K562 (cell line): ENCODE data around the gene ALDOC. TPM values are rescaled to one million over a fixed set of nuclear protein-coding genes. Genes with fewer than 3 reads are reported as not detected.

ENCODE experiments used
- ASH1L ChIP-seq: fragments of 450-650 bp; IDR thresholded peaks from 2 replicates; pipeline ENCODE4 v1.6.1; 2018; ENCODE audit warnings: borderline replicate concordance, mild to moderate bottlenecking, low read depth; ENCODE audit not compliant: partially characterized antibody
- ATF7 ChIP-seq: fragments of 450-650 bp; IDR thresholded peaks from 2 replicates; pipeline ENCODE4 v1.7.1; 2014; ENCODE audit warnings: mild to moderate bottlenecking, moderate library complexity
- BRCA1 ChIP-seq, 2 experiments: fragments of 450-650 bp in 1 of 2; sonication (generic) in 1 of 2; formaldehyde crosslinking in 1 of 2; IDR thresholded peaks; 2 replicates each; pipeline versions ENCODE4 v1.5.0 to v1.6.1; 2017 to 2020; ENCODE audit warnings: mild to moderate bottlenecking in 1 of 2, missing genetic modification reagents in 1 of 2
- EHMT2 ChIP-seq: fragments of 450-650 bp; IDR thresholded peaks from 2 replicates; pipeline ENCODE4 v1.6.1; 2018; ENCODE audit warnings: antibody characterized with exemption
- EP300 ChIP-seq: IDR thresholded peaks from 2 replicates; pipeline ENCODE4 v1.6.1; 2012; ENCODE audit warnings: low read length, improper control_type of control experiment
- GATAD2A ChIP-seq: fragments of 450-650 bp; IDR thresholded peaks from 2 replicates; pipeline ENCODE4 v1.6.1; 2017
- HDGF ChIP-seq: fragments of 450-650 bp; IDR thresholded peaks from 2 replicates; pipeline ENCODE4 v1.6.1; 2016
- ILF3 ChIP-seq: fragments of 450-650 bp; IDR thresholded peaks from 2 replicates; pipeline ENCODE4 v1.6.1; 2018; ENCODE audit warnings: antibody characterized with exemption, mild to moderate bottlenecking, moderate library complexity, borderline replicate concordance
- ILK ChIP-seq: fragments of 450-650 bp; IDR thresholded peaks from 2 replicates; pipeline ENCODE4 v1.6.1; 2016; ENCODE audit warnings: missing genetic modification characterization, low read depth, mild to moderate bottlenecking, missing compliant biosample characterization, moderate library complexity, borderline replicate concordance
- LARP7 ChIP-seq: fragments of 450-650 bp; IDR thresholded peaks from 2 replicates; pipeline ENCODE4 v1.6.1; 2016
- NCOA6 ChIP-seq: fragments of 450-650 bp; IDR thresholded peaks from 2 replicates; pipeline ENCODE4 v1.6.1; 2017; ENCODE audit warnings: mild to moderate bottlenecking
- NRF1 ChIP-seq, 2 experiments: fragments of 450-650 bp; IDR thresholded peaks in 1 of 2; conservative IDR thresholded peaks in 1 of 2; 2 replicates each; pipeline ENCODE4 v1.6.1; 2014; ENCODE audit warnings: mild to moderate bottlenecking in 2 of 2
- PHB ChIP-seq: fragments of 250-450 bp; sonication (Bioruptor Pico); IDR thresholded peaks from 2 replicates; pipeline ENCODE4 v1.5.0; 2021
- PHF8 ChIP-seq: fragments of 200-600 bp; sonication (generic); IDR thresholded peaks from 2 replicates; pipeline ENCODE4 v1.6.1; 2012; ENCODE audit warnings: mixed run types, mild to moderate bottlenecking, inconsistent platforms, low read length, moderate library complexity, borderline replicate concordance
- POLR3G ChIP-seq: IDR thresholded peaks from 2 replicates; pipeline ENCODE4 v1.6.1; 2011; ENCODE audit not compliant: insufficient read length, insufficient replicate concordance; ENCODE audit errors: extremely low read depth
- PTRF ChIP-seq: fragments of 450-650 bp; IDR thresholded peaks from 2 replicates; pipeline ENCODE4 v1.6.1; 2016; ENCODE audit warnings: mild to moderate bottlenecking, missing genetic modification characterization, missing compliant biosample characterization
- RBM22 ChIP-seq: fragments of 200-400 bp; formaldehyde crosslinking; IDR thresholded peaks from 2 replicates; pipeline ENCODE4 v1.6.1; 2018; ENCODE audit warnings: low read length, low read depth; ENCODE audit not compliant: poor library complexity, severe bottlenecking
- RBM25 ChIP-seq: fragments of 200-400 bp; formaldehyde crosslinking; IDR thresholded peaks from 2 replicates; pipeline ENCODE4 v1.6.1; 2018; ENCODE audit warnings: low read length, low read depth, moderate library complexity; ENCODE audit not compliant: severe bottlenecking
- SLC30A9 ChIP-seq: fragments of 250-450 bp; sonication (Bioruptor Pico); IDR thresholded peaks from 2 replicates; pipeline ENCODE4 v1.8.0; 2022; ENCODE audit warnings: mild to moderate bottlenecking, moderate library complexity
- SMAD2 ChIP-seq: fragments of 150-350 bp; IDR thresholded peaks from 2 replicates; pipeline ENCODE4 v1.6.1; 2014; ENCODE audit warnings: low read depth, mild to moderate bottlenecking, low read length
- STAT6 ChIP-seq: sonication (generic); formaldehyde crosslinking; IDR thresholded peaks from 2 replicates; pipeline ENCODE4 v1.8.1; 2023; ENCODE audit warnings: mild to moderate bottlenecking, missing genetic modification reagents
- ZKSCAN1 ChIP-seq: fragments of 150-350 bp; IDR thresholded peaks from 2 replicates; pipeline ENCODE4 v1.6.1; 2016; ENCODE audit warnings: low read depth, low read length
- ZNF174 ChIP-seq: fragments of 250-450 bp; sonication (Bioruptor Pico); IDR thresholded peaks from 2 replicates; pipeline ENCODE4 v1.4.0; 2020; ENCODE audit warnings: mild to moderate bottlenecking
- ZNF263 ChIP-seq: sonication (generic); formaldehyde crosslinking; IDR thresholded peaks from 2 replicates; pipeline ENCODE4 v1.8.0; 2022; ENCODE audit warnings: mild to moderate bottlenecking, missing genetic modification reagents, borderline replicate concordance
- ZNF408 ChIP-seq: fragments of 250-450 bp; sonication (Bioruptor Pico); IDR thresholded peaks from 2 replicates; pipeline ENCODE4 v1.4.0; 2020; ENCODE audit warnings: low read depth, mild to moderate bottlenecking, moderate library complexity
- polyA plus RNA-seq, 8 experiments: library from polyadenylated mRNA; depleted of rRNA in 4 of 8; stranded (reverse) in 5 of 8; unstranded in 3 of 8; fragments of >200 nt; fragmentation: Nextera tagmentation in 2 of 8; fragmentation: Illumina TruSeq in 1 of 8; extraction: Ambion mirVana in 2 of 8; extraction: Trizol in 1 of 8; gene quantifications; 2 replicates each; pipeline versions ENCODE4 v1.2.1 to v1.2.3, GENCODE V29; 2011 to 2014; ENCODE audit warnings: inconsistent platforms in 1 of 8, missing spikeins in 1 of 8
- total RNA-seq, 7 experiments: library from RNA; depleted of rRNA in 6 of 7; stranded (reverse); fragments of >200 nt in 6 of 7; fragmentation: Illumina TruSeq in 2 of 7; extraction: Trizol in 2 of 7; gene quantifications; 2 replicates each; pipeline versions ENCODE4 v1.2.1 to v1.2.3, GENCODE V29; 2011 to 2021; ENCODE audit warnings: low replicate concordance in 1 of 7
- TF ChIP-seq, protein P1 (sequence below): sonication (generic); IDR thresholded peaks from 2 replicates; pipeline ENCODE4 v1.6.1; 2016
- TF ChIP-seq, protein P2 (sequence below): IDR thresholded peaks from 2 replicates; pipeline ENCODE4 v1.6.1; 2011; ENCODE audit not compliant: insufficient read length; ENCODE audit errors: extremely low read depth

ALDOC gene
- total and polyA plus RNA-seq, 9 of the 15 experiments (the other 6 are each of a cell fraction or from before 2014, with no cell fraction given): 43.2 to 263 (median 99.2) TPM

DNA sequence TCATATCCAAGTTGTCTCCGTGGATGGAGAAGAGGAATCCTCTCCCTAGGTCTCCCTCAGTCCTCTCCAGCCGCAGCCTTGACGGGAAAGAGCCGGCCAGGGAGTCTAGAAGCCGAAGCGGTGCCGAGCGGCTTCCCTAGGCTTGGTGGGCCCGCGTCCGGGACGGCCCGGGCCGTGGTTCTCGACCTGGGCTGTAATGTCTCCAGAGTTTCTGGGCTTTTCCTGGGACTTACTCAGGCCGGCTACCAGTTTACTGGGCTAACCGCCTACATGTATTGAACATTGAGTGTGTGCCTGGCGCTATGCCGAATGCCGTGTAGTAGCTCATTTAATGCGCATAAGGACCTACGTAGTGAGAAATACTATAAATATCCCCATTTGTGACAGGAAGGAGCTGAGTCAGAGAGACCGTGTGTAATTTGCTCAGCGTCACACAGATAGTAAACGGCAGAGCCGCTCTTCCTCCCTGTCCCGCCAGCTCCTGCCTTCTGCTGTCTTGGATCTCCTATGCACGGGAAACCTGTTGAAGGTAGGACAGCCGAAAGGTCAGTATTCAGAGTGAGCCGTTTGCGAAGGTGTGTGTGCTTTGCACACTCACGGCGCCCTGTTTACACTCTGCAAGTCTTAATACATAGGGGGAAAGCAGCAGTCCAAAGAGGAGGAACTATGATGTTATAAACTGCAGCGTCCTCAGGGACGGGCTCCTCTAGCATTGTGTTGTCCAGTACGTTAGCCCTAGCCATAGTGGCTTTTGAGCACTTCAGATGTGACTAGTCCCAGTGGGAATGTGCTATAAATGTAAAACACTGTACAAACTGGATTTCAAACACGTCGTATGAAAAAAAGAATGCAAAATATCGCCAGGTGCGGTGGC lies 22.9 kb upstream of the ALDOC start (continued):
- TF ChIP-seq EHMT2 (no peak), SLC30A9 (CRISPR knock-in tag) (no peak), POLR3G (no peak), ATF7 (peak; percentile 28; the same call in 1 of the 2 replicates), ZNF408 (CRISPR knock-in tag) (no peak), SMAD2 (no peak), HDGF (0 out of 2 replicates have a peak, but pooled peaks have one; percentile 30), ZNF263 (CRISPR knock-in tag) (no peak; the same call in none of the 2 replicates), STAT6 (no peak; the same call in 1 of the 2 replicates), PHF8 (no peak), ZNF174 (no peak), ZKSCAN1 (no peak), NCOA6 (no peak), PHB (CRISPR knock-in tag) (no peak), ASH1L (no peak), NRF1 (conservative IDR thresholded peaks at IDR 0.05 in 1 of 2, IDR thresholded peaks at IDR 0.05 in 1 of 2) (no peak), RBM22 (no peak), RBM25 (peak; percentile 79), GATAD2A (no peak; the same call in 1 of the 2 replicates), ILK (no peak), PTRF (no peak), ILF3 (no peak), LARP7 (no peak), EP300 (no peak), BRCA1 (IDR thresholded peaks at IDR 0.05) (no peak), BRCA1 (CRISPR knock-in tag; IDR thresholded peaks at IDR 0.05) (no peak)
- TF ChIP-seq, protein P1, sequence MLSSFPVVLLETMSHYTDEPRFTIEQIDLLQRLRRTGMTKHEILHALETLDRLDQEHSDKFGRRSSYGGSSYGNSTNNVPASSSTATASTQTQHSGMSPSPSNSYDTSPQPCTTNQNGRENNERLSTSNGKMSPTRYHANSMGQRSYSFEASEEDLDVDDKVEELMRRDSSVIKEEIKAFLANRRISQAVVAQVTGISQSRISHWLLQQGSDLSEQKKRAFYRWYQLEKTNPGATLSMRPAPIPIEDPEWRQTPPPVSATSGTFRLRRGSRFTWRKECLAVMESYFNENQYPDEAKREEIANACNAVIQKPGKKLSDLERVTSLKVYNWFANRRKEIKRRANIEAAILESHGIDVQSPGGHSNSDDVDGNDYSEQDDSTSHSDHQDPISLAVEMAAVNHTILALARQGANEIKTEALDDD: no peak; the same call in 1 of the 2 replicates
- TF ChIP-seq, protein P2, sequence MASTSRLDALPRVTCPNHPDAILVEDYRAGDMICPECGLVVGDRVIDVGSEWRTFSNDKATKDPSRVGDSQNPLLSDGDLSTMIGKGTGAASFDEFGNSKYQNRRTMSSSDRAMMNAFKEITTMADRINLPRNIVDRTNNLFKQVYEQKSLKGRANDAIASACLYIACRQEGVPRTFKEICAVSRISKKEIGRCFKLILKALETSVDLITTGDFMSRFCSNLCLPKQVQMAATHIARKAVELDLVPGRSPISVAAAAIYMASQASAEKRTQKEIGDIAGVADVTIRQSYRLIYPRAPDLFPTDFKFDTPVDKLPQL: no peak
